ENCODE results near the gene CCDC134. TPM values are rescaled to one million over a fixed set of nuclear protein-coding genes. Genes with fewer than 3 reads are reported as not detected.

The CCDC134 gene
- total RNA-seq, 1 donor from 2014 or later, result 11.3 TPM

- Histone ChIP-seq H3K9me3 (ENCODE audit: insufficient read depth, low read depth, low read length) (no peaks in the 10 kb centered on the region), H3K4me3 (ENCODE audit: insufficient read depth, low read depth, low read length) (no peak overlapping the region), H3K36me3 (ENCODE audit: insufficient read depth, low read length) (no peaks in the 10 kb centered on the region), H4K20me1 (ENCODE audit: insufficient read depth, low read length) (no peaks in the 10 kb centered on the region), H3K27ac (ENCODE audit: low read depth, low read length) (no peak overlapping the region), H3K9ac (ENCODE audit: low read length) (no peak overlapping the region), H3K4me2 (ENCODE audit: low read length) (no peak overlapping the region), H3K4me1 (ENCODE audit: insufficient read depth, low read length) (no peaks in the 10 kb centered on the region), H3K79me2 (ENCODE audit: insufficient read depth, low read length) (no peaks in the 10 kb centered on the region), H2AFZ (ENCODE audit: low read depth, low read length) (no peak overlapping the region), H3K27me3 (ENCODE audit: insufficient read depth, low read length) (peaks cover 15% of the 10 kb centered on the region)
- no peaks in the 10 kb centered on the region for H3K4me1 Mint-ChIP-seq (ENCODE audit: low read depth, unreplicated experiment)
- peaks cover 4% of the 10 kb centered on the region for H3K9me3 Mint-ChIP-seq (ENCODE audit: unreplicated experiment)
- no peak for DNase-seq (ENCODE audit: low read depth)
- no peaks in the 10 kb centered on the region for H3K36me3 Mint-ChIP-seq (ENCODE audit: low read depth, unreplicated experiment)
- peaks cover 24% of the 10 kb centered on the region for H3K27me3 Mint-ChIP-seq (ENCODE audit: low read depth, unreplicated experiment)
- FAIRE-seq, result no peak
- no peak overlapping the region for H3K27ac Mint-ChIP-seq (ENCODE audit: unreplicated experiment)
- H3K4me3 Mint-ChIP-seq (ENCODE audit: unreplicated experiment), result no peak overlapping the region
- no peak for TF ChIP-seq CTCF (IDR thresholded peaks at IDR 0.05; ENCODE audit: insufficient read depth, low read depth, low read length)
- no peak for TF ChIP-seq EZH2 (IDR thresholded peaks at IDR 0.05; ENCODE audit: insufficient read depth, low read length)
These were observed 46.5 kb upstream of the CCDC134 start for GRCh38 chr22:41753984-41754383.

GRCh38 chr22:41757502-41757901 lies 43.0 kb upstream of the CCDC134 start:
- Mint-ChIP-seq H3K4me3 (ENCODE audit: unreplicated experiment) (no peak overlapping the region), H3K36me3 (ENCODE audit: low read depth, unreplicated experiment) (no peaks in the 10 kb centered on the region), H3K27ac (ENCODE audit: unreplicated experiment) (no peak overlapping the region), H3K27me3 (ENCODE audit: low read depth, unreplicated experiment) (peaks cover 13% of the 10 kb centered on the region), H3K4me1 (ENCODE audit: low read depth, unreplicated experiment) (no peaks in the 10 kb centered on the region), H3K9me3 (ENCODE audit: unreplicated experiment) (peaks cover 2% of the 10 kb centered on the region)
- no peak for FAIRE-seq
- Histone ChIP-seq H3K9me3 (ENCODE audit: insufficient read depth, low read depth, low read length) (no peaks in the 10 kb centered on the region), H3K27ac (ENCODE audit: low read depth, low read length) (no peak overlapping the region), H3K9ac (ENCODE audit: low read length) (no peak overlapping the region), H2AFZ (ENCODE audit: low read depth, low read length) (no peak overlapping the region), H3K4me2 (ENCODE audit: low read length) (no peak overlapping the region), H3K4me1 (ENCODE audit: insufficient read depth, low read length) (no peaks in the 10 kb centered on the region), H3K79me2 (ENCODE audit: insufficient read depth, low read length) (no peaks in the 10 kb centered on the region), H3K36me3 (ENCODE audit: insufficient read depth, low read length) (no peaks in the 10 kb centered on the region), H3K4me3 (ENCODE audit: insufficient read depth, low read depth, low read length) (no peak overlapping the region), H4K20me1 (ENCODE audit: insufficient read depth, low read length) (no peaks in the 10 kb centered on the region), H3K27me3 (ENCODE audit: insufficient read depth, low read length) (peaks cover 5% of the 10 kb centered on the region)
- TF ChIP-seq EZH2 (IDR thresholded peaks at IDR 0.05; ENCODE audit: insufficient read depth, low read length) (no peak), CTCF (IDR thresholded peaks at IDR 0.05; ENCODE audit: insufficient read depth, low read depth, low read length) (no peak)
- no peak for DNase-seq (ENCODE audit: low read depth)

- no peaks in the 10 kb centered on the region for H3K79me2 ChIP-seq (ENCODE audit: insufficient read depth, low read length)
- peaks cover 13% of the 10 kb centered on the region for H3K27me3 Mint-ChIP-seq (ENCODE audit: low read depth, unreplicated experiment)
- peaks cover 2% of the 10 kb centered on the region for H3K9me3 Mint-ChIP-seq (ENCODE audit: unreplicated experiment)
These were observed 42.2 kb upstream of the CCDC134 start for GRCh38 chr22:41758231-41758630.

More at GRCh38 chr22:41758231-41758630, 42.2 kb upstream of the CCDC134 start:
- no peak overlapping the region for H3K9ac ChIP-seq (ENCODE audit: low read length)
- FAIRE-seq (no peak), DNase-seq (ENCODE audit: low read depth) (no peak)
- H3K9me3 ChIP-seq (ENCODE audit: insufficient read depth, low read depth, low read length), result no peaks in the 10 kb centered on the region
- no peak overlapping the region for H3K4me3 ChIP-seq (ENCODE audit: insufficient read depth, low read depth, low read length)
- no peak overlapping the region for H2AFZ ChIP-seq (ENCODE audit: low read depth, low read length)
- Mint-ChIP-seq H3K4me1 (ENCODE audit: low read depth, unreplicated experiment) (no peaks in the 10 kb centered on the region), H3K36me3 (ENCODE audit: low read depth, unreplicated experiment) (no peaks in the 10 kb centered on the region), H3K27ac (ENCODE audit: unreplicated experiment) (no peak overlapping the region), H3K4me3 (ENCODE audit: unreplicated experiment) (no peak overlapping the region)
- no peaks in the 10 kb centered on the region for H4K20me1 ChIP-seq (ENCODE audit: insufficient read depth, low read length)
- TF ChIP-seq CTCF (IDR thresholded peaks at IDR 0.05; ENCODE audit: insufficient read depth, low read depth, low read length) (no peak), EZH2 (IDR thresholded peaks at IDR 0.05; ENCODE audit: insufficient read depth, low read length) (no peak)
- H3K4me2 ChIP-seq (ENCODE audit: low read length), result no peak overlapping the region
- H3K36me3 ChIP-seq (ENCODE audit: insufficient read depth, low read length), result no peaks in the 10 kb centered on the region
- H3K27ac ChIP-seq (ENCODE audit: low read depth, low read length), result no peak overlapping the region
- H3K27me3 ChIP-seq (ENCODE audit: insufficient read depth, low read length), result peaks cover 5% of the 10 kb centered on the region
- H3K4me1 ChIP-seq (ENCODE audit: insufficient read depth, low read length), result no peaks in the 10 kb centered on the region
